KG1 (cell line): ENCODE results near the gene COPS8.

Source experiments
- DNase-seq: peaks from one replicate; lab custom pipeline; 2025; lab: John Stamatoyannopoulos, UW

COPS8 gene

DNA sequence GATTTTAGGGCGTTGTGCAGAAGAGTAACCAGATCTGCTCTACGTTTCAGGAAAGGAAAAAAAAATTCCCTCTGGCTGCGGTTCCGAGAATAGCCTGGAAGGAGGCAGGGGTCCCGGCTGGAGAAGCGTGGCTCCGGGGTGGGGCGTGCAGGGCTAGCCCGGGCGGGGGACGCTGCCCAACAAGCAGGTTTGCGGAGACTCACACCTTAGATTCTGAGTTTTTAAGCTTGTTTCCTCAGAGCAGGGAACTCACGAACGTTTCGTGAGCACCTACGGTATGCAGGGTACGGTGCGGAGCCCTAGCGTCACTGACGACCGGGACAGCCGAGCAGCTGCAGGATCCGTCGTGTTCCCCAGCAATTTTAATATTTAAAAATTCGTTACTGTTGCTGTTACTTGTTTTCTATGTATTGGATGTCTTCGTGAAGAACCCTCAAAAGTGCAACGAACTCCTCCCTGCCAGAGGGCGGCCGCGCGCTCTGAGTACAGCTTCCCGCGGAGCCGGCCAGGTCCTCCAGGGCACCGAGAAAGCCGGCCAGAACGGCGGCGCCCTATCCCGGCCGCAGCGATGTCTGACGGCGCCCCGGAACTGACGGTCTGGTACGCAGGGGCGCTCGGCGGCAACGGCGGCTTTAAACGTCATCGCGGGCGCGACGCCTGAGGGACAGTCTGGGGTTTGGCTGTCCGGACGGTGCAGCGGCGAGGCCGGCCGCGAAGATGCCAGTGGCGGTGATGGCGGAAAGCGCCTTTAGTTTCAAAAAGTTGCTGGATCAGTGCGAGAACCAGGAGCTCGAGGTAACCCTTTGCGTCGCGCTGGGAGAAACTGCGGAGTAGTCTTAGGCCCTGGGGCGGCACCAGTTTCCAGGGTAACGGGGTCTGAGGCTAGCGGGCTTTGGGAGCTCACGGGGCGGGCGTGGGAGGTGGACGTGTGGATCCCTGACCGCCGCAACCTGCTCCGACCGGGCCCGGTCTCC lies at the start of gene COPS8:
Gene COPS8 (plus strand): TSS at position 642 of the 974 bp plus-strand sequence. CDS start 76 bp downstream, at position 718.
- DNase-seq, result peak; percentile 89

- no peak for DNase-seq
These were observed 46.2 kb upstream of the COPS8 start for GRCh38 chr2:237039301-237040031.

DNA sequence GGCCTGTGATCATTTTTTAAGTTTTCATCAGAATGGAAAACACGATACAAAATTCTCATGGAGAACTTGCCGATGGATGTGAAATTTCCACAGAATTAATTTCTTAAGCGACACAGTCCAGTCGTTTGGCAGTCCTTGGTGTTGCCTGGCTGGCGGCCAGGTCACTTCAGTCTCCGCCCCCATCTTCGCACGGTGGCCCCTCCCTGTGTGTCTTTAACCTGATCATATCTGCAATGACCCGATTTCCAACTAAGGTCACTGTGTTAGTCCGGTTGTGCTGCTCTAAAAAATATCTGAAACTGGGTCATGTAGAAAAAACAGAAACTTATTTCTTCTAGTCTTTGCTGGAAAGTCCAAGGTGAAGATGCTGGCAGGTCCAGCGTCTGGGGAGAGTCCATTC lies 44.5 kb upstream of the COPS8 start:
- no peak for DNase-seq

- no peak for DNase-seq
These were observed 43.6 kb upstream of the COPS8 start for GRCh38 chr2:237042101-237042500.

- no peak for DNase-seq
These were observed 41.8 kb upstream of the COPS8 start for GRCh38 chr2:237043866-237044265.

- no peak for DNase-seq
These were observed 41.4 kb upstream of the COPS8 start for GRCh38 chr2:237044281-237044680.

DNA sequence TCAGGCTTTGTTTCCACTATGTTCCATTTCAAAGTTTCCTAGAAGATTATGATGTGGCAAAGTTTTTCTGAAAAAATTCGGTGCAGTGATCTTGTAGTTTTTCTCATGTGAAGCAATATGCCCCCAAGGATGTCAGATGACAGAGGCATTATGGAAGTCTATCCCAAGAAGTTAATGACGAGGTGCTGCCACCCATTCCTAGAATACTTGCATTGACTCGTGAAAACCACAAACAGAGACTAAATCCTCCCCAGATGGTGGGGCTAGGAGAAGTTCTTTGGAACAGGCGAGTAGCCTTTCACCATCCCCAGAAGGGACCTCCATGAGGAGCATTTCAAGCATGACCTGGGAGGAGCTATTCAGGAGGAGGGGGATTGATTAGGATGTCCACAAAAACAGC lies 40.2 kb upstream of the COPS8 start:
- DNase-seq, result no peak

DNA sequence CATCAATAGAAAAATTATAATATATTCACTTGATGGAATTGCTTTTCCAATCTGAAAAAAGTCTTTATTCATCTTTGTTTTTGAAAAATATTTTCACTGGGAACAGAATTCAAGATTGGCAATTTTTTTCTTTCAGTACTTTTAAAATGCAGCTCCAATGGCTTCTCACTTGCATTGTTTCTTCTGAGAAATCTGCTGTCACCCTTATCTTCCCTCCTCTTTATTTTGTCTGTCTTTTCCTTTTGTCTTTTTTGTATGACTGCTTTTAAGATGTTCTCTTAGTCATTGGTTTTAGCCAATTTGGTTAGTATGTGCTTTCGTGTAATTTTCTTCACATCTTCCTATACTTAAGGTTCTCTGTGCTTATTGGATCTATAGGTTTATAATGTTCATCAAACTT lies 37.1 kb upstream of the COPS8 start:
- DNase-seq, result no peak

- DNase-seq, result no peak
These were observed 33.8 kb upstream of the COPS8 start for GRCh38 chr2:237051861-237052260.

DNA sequence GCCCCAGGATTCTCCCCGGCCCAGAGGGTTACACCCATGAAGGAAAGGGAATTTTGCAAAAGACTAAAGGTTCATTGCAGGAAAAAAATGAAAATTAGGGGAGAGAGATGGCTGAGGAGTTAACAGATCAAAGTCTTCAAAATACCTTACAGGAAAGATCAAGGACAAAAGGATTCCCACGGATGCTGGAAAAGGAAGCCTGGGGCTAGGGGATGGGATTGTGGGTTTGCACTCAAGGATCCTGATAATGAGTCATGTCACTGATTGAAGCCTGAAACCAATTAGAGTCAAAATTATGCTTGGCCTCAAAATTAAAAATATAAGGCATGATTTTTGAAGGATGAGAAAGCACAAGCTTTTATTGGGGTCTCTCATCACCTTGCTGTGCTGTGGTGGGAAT lies 32.6 kb upstream of the COPS8 start:
- no peak for DNase-seq

- no peak for DNase-seq
These were observed 30.1 kb upstream of the COPS8 start for GRCh38 chr2:237055386-237056100.

DNA sequence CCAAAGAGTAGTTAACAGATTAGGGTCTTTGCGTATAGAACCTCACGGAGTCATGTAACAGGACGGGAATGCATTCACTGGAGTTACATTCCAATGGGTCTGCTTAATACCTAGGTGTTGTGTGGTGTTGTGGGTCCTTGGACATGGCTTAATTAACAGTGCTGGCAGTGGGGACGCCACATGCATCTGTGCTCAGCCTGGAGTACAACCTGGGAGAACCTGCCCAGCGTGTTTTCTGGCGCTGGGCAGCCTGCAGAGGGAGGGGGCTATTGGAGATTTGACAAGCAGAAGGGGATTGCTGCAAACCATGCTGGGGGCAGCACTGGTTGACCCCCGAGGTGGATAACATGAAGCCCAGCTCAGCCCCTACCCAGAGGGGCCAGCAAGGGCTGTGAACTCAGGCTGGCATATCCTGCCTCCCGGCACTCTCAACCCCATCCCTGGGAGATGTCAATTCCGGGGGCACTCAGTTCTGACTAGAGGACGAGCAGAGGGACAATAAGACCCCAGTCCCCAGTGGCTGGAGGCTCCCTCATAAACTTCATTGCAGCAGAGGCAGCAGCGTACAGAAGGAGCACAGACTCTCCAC lies 29.3 kb upstream of the COPS8 start:
- DNase-seq, result no peak

GRCh38 chr2:237057107-237057506 lies 28.6 kb upstream of the COPS8 start:
- no peak for DNase-seq

DNA sequence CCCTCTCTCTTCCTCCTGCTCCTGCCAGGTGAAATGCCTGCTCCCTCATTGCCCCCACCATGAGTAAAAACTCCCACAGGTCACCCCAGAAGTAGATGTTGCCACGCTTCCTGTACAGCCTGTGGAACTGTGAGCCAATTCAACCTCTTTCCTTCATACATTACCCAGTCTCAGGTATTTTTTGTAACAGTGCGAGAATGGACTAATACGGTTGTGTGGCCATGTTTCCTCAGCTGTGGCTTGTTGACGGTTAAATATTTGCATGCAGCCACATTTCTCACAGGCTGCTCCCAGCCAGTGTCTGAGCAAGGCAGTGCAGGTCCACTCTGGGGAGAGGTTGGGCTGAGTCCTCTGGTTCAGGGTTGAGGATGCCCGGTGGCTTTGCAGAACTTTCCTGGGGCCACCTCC lies 27.8 kb upstream of the COPS8 start:
- DNase-seq, result no peak

DNA sequence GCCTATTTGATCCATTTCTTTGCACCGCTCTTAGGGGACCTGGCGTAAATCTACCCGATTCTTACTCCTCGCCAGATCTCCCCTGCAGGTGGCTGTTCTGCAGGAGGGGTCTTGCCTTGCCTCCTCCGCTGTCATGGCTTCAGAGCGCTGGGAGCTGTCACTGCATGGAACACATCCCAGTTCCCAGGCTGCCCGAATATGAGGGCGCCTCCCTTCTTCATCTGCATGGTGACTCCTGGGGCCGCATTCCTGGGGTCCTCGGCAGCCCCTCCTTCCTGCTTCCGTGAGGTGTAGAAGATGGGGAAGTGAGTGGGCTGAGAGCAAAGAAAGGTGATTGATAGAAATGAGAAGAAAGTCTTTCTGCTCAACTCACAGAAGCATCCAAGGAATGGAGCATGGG lies 27.3 kb upstream of the COPS8 start:
- no peak for DNase-seq

GRCh38 chr2:237059155-237059875 lies 26.4 kb upstream of the COPS8 start:
- no peak for DNase-seq

- no peak for DNase-seq
These were observed 25.0 kb upstream of the COPS8 start for GRCh38 chr2:237060534-237061312.

- no peak for DNase-seq
These were observed 24.3 kb upstream of the COPS8 start for GRCh38 chr2:237061356-237061755.

DNA sequence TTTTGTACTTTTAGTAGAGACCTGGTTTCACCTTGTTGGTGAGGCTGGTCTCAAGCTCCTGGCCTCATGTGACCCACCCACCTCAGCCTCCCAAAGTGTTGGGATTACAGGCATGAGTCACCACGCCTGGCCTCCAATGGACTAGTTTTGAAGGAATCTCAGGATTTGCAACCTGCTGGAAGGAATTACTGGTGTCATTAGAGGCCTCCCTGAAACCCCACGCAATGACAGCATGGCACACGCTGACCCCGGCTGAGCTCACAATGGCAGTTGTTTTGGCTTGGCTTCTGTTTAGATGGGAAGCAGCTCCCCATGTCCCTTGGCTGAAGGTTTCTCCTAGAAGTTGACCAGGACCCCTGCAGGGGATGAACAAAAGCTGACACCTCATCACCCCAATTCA lies 23.1 kb upstream of the COPS8 start:
- DNase-seq, result no peak

DNA sequence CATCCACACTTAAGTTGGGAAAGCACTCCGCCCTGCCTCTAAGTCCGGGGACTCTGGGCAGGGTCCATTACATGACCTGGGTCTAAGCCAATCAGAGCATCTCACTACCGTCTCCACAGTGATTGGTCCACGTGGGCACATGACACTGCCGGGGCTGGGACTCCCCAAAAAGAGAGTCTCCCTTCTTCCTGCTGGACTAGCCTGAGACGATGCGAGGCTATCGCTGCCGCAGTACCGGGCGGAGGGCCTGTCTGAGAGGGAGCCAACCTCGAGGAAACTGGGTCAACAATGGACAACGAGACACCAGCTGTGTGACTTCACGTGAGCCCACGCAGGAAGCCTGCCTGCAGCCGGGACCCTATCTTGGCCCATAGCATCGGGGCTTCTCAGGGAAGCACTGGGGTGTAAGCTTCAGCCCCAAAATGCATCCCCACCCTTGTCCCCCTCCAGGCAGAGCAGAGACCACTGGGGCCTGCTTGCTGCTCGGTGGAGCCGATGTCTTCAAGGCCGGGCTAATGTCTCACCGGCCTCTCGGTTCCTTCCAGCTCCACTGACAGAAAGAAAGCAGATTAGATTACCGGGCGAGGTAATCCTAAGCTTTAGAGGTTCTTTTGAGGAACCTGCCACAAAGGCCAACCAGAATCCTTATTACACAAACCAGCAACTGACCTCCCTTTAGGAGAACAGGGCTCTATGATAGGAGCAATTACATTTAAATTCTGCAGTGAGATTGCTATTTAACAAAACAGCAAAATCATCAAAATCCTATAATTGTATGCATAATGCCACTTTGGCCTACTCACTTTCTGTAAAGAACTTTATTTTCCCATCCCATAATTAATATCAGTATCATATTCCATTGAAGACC lies 21.3 kb upstream of the COPS8 start:
- DNase-seq, result no peak
